Liver (tissue), 9 donors: ENCODE results near the gene COL5A1. TPM values are rescaled to one million over a fixed set of nuclear protein-coding genes. Genes with fewer than 3 reads are reported as not detected.

Experiments
- DNase-seq: peaks from one replicate; pipeline ENCODE4 v3.0.0-alpha.2; 2017; ENCODE audit warnings: low spot score
- H3K27ac ChIP-seq, 2 donors: one replicate each; pipeline ENCODE4 v1.7.0; 2013; ENCODE audit warnings: inconsistent platforms in 2 of 2, low read length in 2 of 2, control low read depth in 1 of 2, low read depth in 1 of 2, mild to moderate bottlenecking in 1 of 2
- H3K27me3 ChIP-seq, 4 donors: one replicate each; pipeline versions ENCODE4 v1.6.1 to v1.7.0; 2013; ENCODE audit warnings: low read length in 3 of 4, inconsistent platforms in 1 of 4, mild to moderate bottlenecking in 1 of 4, moderate library complexity in 1 of 4; ENCODE audit not compliant: control insufficient read depth in 4 of 4, insufficient read depth in 4 of 4
- H3K36me3 ChIP-seq, 4 donors: one replicate each; pipeline versions ENCODE4 v1.6.1 to v1.7.0; 2013; ENCODE audit warnings: low read length in 3 of 4, mild to moderate bottlenecking in 3 of 4, low read depth in 1 of 4, moderate library complexity in 1 of 4; ENCODE audit not compliant: control insufficient read depth in 4 of 4, insufficient read depth in 3 of 4
- H3K4me1 ChIP-seq, 4 donors: one replicate each; pipeline versions ENCODE4 v1.6.1 to v1.7.0; 2013; ENCODE audit warnings: low read length in 3 of 4, mild to moderate bottlenecking in 3 of 4, moderate library complexity in 1 of 4; ENCODE audit not compliant: control insufficient read depth in 4 of 4, insufficient read depth in 4 of 4
- H3K4me3 ChIP-seq, 3 donors: one replicate each; pipeline versions ENCODE4 v1.6.1 to v1.7.0; 2013; ENCODE audit warnings: low read length in 3 of 3, control low read depth in 1 of 3, low read depth in 1 of 3, mild to moderate bottlenecking in 1 of 3
- H3K9ac ChIP-seq, 2 donors: one replicate each; pipeline ENCODE4 v1.7.0; 2013; ENCODE audit warnings: low read length in 2 of 2, mild to moderate bottlenecking in 2 of 2, moderate library complexity in 2 of 2, control low read depth in 1 of 2, low read depth in 1 of 2
- H3K9me3 ChIP-seq, 4 donors: one replicate each; pipeline versions ENCODE4 v1.6.1 to v1.7.0; 2013; ENCODE audit warnings: low read length in 3 of 4; ENCODE audit not compliant: control insufficient read depth in 4 of 4
- FOXA1 ChIP-seq: IDR thresholded peaks from 2 replicates; pipeline ENCODE4 v1.6.1; 2016; ENCODE audit warnings: antibody characterized with exemption
- FOXA2 ChIP-seq: IDR thresholded peaks from 2 replicates; pipeline ENCODE4 v1.6.1; 2016; ENCODE audit warnings: antibody characterized with exemption
- HNF4A ChIP-seq, 2 donors: conservative IDR thresholded peaks; 2 replicates each; pipeline ENCODE4 v1.6.1; 2016; ENCODE audit warnings: antibody characterized with exemption in 2 of 2, mild to moderate bottlenecking in 2 of 2
- HNF4G ChIP-seq: IDR thresholded peaks from 2 replicates; pipeline ENCODE4 v1.6.1; 2016; ENCODE audit warnings: antibody characterized with exemption
- NR2F2 ChIP-seq: IDR thresholded peaks from 2 replicates; pipeline ENCODE4 v1.6.1; 2016; ENCODE audit warnings: antibody characterized with exemption
- RXRA ChIP-seq, 2 donors: IDR thresholded peaks; 2 replicates each; pipeline ENCODE4 v1.6.1; 2017 to 2018; ENCODE audit warnings: antibody characterized with exemption in 2 of 2, mild to moderate bottlenecking in 1 of 2
- TAF1 ChIP-seq: conservative IDR thresholded peaks from 2 replicates; pipeline ENCODE4 v1.6.1; 2016; ENCODE audit warnings: antibody characterized with exemption, mild to moderate bottlenecking
- YY1 ChIP-seq: IDR thresholded peaks from 2 replicates; pipeline ENCODE4 v1.6.1; 2016; ENCODE audit warnings: antibody characterized with exemption, mild to moderate bottlenecking
- WGBS: extraction: QIAGEN DNeasy Blood & Tissue Kit; methylation state at CpG from one replicate; pipeline ENCODE4 v1.1.7; 2013; 5-methylcytosine and 5-hydroxymethylcytosine counted together
- polyA plus RNA-seq, 2 donors: library from polyadenylated mRNA; stranded (reverse) in 1 of 2; unstranded in 1 of 2; fragments of 200-250 nt in 1 of 2; fragments of >200 nt in 1 of 2; fragmentation: Nextera tagmentation in 1 of 2; extraction: Ambion mirVana in 1 of 2; gene quantifications; one replicate each; pipeline versions ENCODE4 v1.2.1 to v1.2.3, GENCODE V29; 2013 to 2015
- total RNA-seq, 2 donors: library from RNA; depleted of rRNA; stranded (reverse); fragments of >200 nt; gene quantifications; one replicate each; pipeline ENCODE4 v1.2.3, GENCODE V29; 2014
- TF ChIP-seq, protein P1 (sequence below): IDR thresholded peaks from 2 replicates; pipeline ENCODE4 v1.6.1; 2016; ENCODE audit warnings: antibody characterized with exemption
- TF ChIP-seq, protein P2 (sequence below): IDR thresholded peaks from 2 replicates; pipeline ENCODE4 v1.6.1; 2016; ENCODE audit warnings: antibody characterized with exemption
- TF ChIP-seq, protein P3 (sequence below): IDR thresholded peaks from 2 replicates; pipeline ENCODE4 v1.6.1; 2016; ENCODE audit warnings: antibody characterized with exemption, mild to moderate bottlenecking
- TF ChIP-seq, protein P4 (sequence below): IDR thresholded peaks from 2 replicates; pipeline ENCODE4 v1.6.1; 2016; ENCODE audit warnings: antibody characterized with exemption
- donor health status: healthy.
- donor health status: healthy.
- donor health status: healthy.
- donor health status: healthy.
- donor health status: healthy.

The COL5A1 gene
- total and polyA plus RNA-seq, 4 donors = 0.67 to 15.6 (median 11.2) TPM

DNA sequence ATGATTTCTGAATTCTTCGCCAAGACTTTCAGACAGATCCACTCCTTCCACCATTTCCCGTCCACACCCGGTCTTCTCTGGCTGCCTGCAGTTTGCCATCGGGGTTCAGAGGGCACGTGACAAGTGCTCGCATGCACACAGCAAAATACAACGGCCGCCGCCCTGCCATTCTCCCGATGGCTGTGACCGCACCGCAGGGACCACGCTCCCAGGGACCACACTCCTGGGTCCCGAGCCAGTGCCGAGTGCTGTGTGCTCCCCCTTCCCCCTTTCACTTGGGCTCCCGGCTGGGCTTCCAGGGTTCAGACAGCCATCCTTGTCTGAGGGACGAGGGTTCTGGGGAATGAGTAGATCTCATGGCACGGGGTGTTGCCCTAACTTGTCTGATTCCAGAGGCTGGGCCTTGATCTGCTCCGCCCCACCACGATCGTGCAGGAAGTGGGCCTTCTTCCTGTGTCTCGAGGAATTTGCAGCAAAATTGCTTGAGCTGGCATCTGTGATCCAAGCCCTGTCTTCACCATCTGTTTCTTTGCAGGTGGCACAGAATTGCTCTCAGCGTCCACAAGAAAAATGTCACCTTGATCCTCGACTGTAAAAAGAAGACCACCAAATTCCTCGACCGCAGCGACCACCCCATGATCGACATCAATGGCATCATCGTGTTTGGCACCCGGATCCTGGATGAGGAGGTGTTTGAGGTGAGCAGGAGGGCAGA, 59.2 kb downstream of the COL5A1 start:
- H3K27ac ChIP-seq = no peak overlapping the region
- peaks cover 0 to 4% (median 0%) of the 10 kb centered on the region in 4 donors for H3K4me1 ChIP-seq
- H3K4me3 ChIP-seq = no peak overlapping the region

DNA sequence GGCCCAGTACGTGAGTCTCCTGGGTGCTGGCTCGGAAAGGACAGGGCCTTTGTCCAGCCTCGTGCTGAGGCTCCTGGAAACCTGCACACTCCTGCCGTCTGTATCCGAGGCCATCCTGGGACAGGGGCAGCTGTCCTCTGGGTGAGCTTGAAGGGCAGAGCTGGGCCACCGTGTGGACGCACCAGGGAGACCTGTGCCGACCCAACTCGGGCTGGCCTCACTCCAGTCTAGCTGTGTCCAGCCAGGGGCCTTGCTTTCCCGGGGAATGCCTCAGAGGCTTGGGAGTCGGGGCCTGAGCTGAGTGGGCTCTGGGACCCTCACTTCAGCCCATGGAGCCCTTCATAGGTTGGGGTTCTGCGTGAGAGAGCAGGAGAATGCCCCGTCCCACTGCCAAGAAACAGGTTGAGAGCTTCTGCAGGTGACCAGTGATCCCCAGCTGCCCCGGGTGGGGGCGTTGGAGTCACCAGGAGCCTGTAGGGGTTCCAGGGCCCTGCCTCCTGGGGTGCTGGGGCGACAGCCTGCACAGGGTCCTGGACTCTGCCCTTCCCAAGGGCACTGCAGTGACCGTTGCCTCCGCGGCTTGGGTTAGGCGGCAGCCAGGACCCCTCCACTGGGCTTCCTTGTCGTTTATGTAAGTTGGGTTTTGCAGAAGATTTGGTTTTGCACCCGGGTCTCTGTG, 60.1 kb downstream of the COL5A1 start:
- Histone ChIP-seq H3K27me3 (peaks cover 0 to 4% (median 0%) of the 10 kb centered on the region in 4 donors), H3K27ac (no peak overlapping the region), H3K36me3 (no peaks in the 10 kb centered on the region), H3K4me3 (no peak overlapping the region), H3K9ac (no peak overlapping the region), H3K9me3 (no peaks in the 10 kb centered on the region), H3K4me1 (peaks cover 0 to 4% (median 0%) of the 10 kb centered on the region in 4 donors)
- WGBS = 82% methylated on average over 22 of the region's 22 CpGs
- no peak for DNase-seq
- no peak for TF ChIP-seq HNF4G
- no peak for TF ChIP-seq FOXA2

More for the DNA sequence above, 59.2 kb downstream of the COL5A1 start:
- Histone ChIP-seq H3K9me3 (no peaks in the 10 kb centered on the region), H3K27me3 (peaks cover 0 to 3% (median 0%) of the 10 kb centered on the region in 4 donors), H3K36me3 (no peaks in the 10 kb centered on the region), H3K9ac (no peak overlapping the region)
- TF ChIP-seq, protein P1, sequence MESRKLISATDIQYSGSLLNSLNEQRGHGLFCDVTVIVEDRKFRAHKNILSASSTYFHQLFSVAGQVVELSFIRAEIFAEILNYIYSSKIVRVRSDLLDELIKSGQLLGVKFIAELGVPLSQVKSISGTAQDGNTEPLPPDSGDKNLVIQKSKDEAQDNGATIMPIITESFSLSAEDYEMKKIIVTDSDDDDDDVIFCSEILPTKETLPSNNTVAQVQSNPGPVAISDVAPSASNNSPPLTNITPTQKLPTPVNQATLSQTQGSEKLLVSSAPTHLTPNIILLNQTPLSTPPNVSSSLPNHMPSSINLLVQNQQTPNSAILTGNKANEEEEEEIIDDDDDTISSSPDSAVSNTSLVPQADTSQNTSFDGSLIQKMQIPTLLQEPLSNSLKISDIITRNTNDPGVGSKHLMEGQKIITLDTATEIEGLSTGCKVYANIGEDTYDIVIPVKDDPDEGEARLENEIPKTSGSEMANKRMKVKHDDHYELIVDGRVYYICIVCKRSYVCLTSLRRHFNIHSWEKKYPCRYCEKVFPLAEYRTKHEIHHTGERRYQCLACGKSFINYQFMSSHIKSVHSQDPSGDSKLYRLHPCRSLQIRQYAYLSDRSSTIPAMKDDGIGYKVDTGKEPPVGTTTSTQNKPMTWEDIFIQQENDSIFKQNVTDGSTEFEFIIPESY = no peak
- TF ChIP-seq FOXA1 = no peak
- no peak for TF ChIP-seq NR2F2
- no peak for TF ChIP-seq TAF1
- TF ChIP-seq YY1 = no peak
- TF ChIP-seq, protein P2, sequence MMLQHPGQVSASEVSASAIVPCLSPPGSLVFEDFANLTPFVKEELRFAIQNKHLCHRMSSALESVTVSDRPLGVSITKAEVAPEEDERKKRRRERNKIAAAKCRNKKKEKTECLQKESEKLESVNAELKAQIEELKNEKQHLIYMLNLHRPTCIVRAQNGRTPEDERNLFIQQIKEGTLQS = no peak
- TF ChIP-seq, protein P3, sequence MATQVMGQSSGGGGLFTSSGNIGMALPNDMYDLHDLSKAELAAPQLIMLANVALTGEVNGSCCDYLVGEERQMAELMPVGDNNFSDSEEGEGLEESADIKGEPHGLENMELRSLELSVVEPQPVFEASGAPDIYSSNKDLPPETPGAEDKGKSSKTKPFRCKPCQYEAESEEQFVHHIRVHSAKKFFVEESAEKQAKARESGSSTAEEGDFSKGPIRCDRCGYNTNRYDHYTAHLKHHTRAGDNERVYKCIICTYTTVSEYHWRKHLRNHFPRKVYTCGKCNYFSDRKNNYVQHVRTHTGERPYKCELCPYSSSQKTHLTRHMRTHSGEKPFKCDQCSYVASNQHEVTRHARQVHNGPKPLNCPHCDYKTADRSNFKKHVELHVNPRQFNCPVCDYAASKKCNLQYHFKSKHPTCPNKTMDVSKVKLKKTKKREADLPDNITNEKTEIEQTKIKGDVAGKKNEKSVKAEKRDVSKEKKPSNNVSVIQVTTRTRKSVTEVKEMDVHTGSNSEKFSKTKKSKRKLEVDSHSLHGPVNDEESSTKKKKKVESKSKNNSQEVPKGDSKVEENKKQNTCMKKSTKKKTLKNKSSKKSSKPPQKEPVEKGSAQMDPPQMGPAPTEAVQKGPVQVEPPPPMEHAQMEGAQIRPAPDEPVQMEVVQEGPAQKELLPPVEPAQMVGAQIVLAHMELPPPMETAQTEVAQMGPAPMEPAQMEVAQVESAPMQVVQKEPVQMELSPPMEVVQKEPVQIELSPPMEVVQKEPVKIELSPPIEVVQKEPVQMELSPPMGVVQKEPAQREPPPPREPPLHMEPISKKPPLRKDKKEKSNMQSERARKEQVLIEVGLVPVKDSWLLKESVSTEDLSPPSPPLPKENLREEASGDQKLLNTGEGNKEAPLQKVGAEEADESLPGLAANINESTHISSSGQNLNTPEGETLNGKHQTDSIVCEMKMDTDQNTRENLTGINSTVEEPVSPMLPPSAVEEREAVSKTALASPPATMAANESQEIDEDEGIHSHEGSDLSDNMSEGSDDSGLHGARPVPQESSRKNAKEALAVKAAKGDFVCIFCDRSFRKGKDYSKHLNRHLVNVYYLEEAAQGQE = no peak
- no peak for TF ChIP-seq RXRA (IDR thresholded peaks at IDR 0.05)
- no peak for TF ChIP-seq HNF4A (conservative IDR thresholded peaks at IDR 0.05)
- TF ChIP-seq, protein P4, sequence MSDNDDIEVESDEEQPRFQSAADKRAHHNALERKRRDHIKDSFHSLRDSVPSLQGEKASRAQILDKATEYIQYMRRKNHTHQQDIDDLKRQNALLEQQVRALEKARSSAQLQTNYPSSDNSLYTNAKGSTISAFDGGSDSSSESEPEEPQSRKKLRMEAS = no peak
- DNase-seq = no peak
- 82% methylated on average over 30 of the region's 30 CpGs for WGBS
